HepG2 (cell line): ENCODE data around the gene BPIFB6. TPM values are rescaled to one million over a fixed set of nuclear protein-coding genes. Genes with fewer than 3 reads are reported as not detected.

Experiments
- CBX5 ChIP-seq: sonication (generic); formaldehyde crosslinking; IDR thresholded peaks from 2 replicates; pipeline ENCODE4 v1.4.0; 2020; ENCODE audit warnings: missing genetic modification reagents, borderline replicate concordance
- CCDC6 ChIP-seq: sonication (generic); formaldehyde crosslinking; IDR thresholded peaks from 2 replicates; pipeline ENCODE4 v1.8.1; 2022; ENCODE audit warnings: mild to moderate bottlenecking, missing genetic modification reagents, moderate library complexity
- HDAC1 ChIP-seq: sonication (generic); formaldehyde crosslinking; IDR thresholded peaks from 2 replicates; pipeline ENCODE4 v1.5.1; 2020; ENCODE audit warnings: mild to moderate bottlenecking, missing genetic modification reagents
- HNRNPUL1 ChIP-seq: fragments of 200-400 bp; formaldehyde crosslinking; IDR thresholded peaks from 2 replicates; pipeline ENCODE4 v1.6.1; 2017; ENCODE audit warnings: low read depth, mild to moderate bottlenecking, low read length, moderate library complexity
- MEIS2 ChIP-seq: sonication (generic); formaldehyde crosslinking; IDR thresholded peaks from 2 replicates; pipeline ENCODE4 v1.9.0; 2021; ENCODE audit warnings: mild to moderate bottlenecking, missing genetic modification reagents
- NFE2 ChIP-seq: sonication (generic); formaldehyde crosslinking; IDR thresholded peaks from 2 replicates; pipeline ENCODE4 v1.4.0; 2020; ENCODE audit warnings: missing genetic modification reagents
- RBFOX2 ChIP-seq: fragments of 200-400 bp; formaldehyde crosslinking; IDR thresholded peaks from 2 replicates; pipeline ENCODE4 v1.6.1; 2017; ENCODE audit warnings: low read depth, mild to moderate bottlenecking, low read length
- SCMH1 ChIP-seq: sonication (generic); formaldehyde crosslinking; IDR thresholded peaks from 2 replicates; pipeline ENCODE4 v1.9.0; 2021; ENCODE audit warnings: missing genetic modification reagents, mild to moderate bottlenecking, borderline replicate concordance
- SSRP1 ChIP-seq: IDR thresholded peaks from 2 replicates; pipeline ENCODE4 v1.6.1; 2016; ENCODE audit warnings: control low read depth
- ZFP1 ChIP-seq: IDR thresholded peaks from 2 replicates; pipeline ENCODE4 v1.6.1; 2016
- ZKSCAN8 ChIP-seq: IDR thresholded peaks from 2 replicates; pipeline ENCODE4 v1.6.1; 2016; ENCODE audit warnings: borderline replicate concordance, missing genetic modification reagents, missing compliant biosample characterization
- ZMYM4 ChIP-seq: sonication (generic); formaldehyde crosslinking; IDR thresholded peaks from 2 replicates; pipeline ENCODE4 v1.8.1; 2023; ENCODE audit warnings: mild to moderate bottlenecking, missing genetic modification reagents
- ZNF30 ChIP-seq: sonication (generic); formaldehyde crosslinking; IDR thresholded peaks from 2 replicates; pipeline ENCODE4 v1.5.0; 2020; ENCODE audit warnings: mild to moderate bottlenecking, missing genetic modification reagents
- ZNF652 ChIP-seq: IDR thresholded peaks from 2 replicates; pipeline ENCODE4 v1.6.1; 2016; ENCODE audit warnings: low read depth, borderline replicate concordance
- ZSCAN12 ChIP-seq: sonication (generic); formaldehyde crosslinking; IDR thresholded peaks from 2 replicates; pipeline ENCODE4 v1.9.0; 2021; ENCODE audit warnings: mild to moderate bottlenecking, missing genetic modification reagents
- ZSCAN25 ChIP-seq: sonication (generic); formaldehyde crosslinking; IDR thresholded peaks from 2 replicates; pipeline ENCODE4 v1.8.0; 2022; ENCODE audit warnings: mild to moderate bottlenecking, missing genetic modification reagents
- ZSCAN9 ChIP-seq: IDR thresholded peaks from 2 replicates; pipeline ENCODE4 v1.6.1; 2016; ENCODE audit warnings: borderline replicate concordance
- polyA plus RNA-seq, 8 experiments: library from polyadenylated mRNA; depleted of rRNA in 3 of 8; stranded (reverse) in 7 of 8; unstranded in 1 of 8; fragments of >200 nt; fragmentation: Illumina TruSeq in 4 of 8; extraction: Trizol in 4 of 8; gene quantifications; 2 replicates each; pipeline versions ENCODE4 v1.2.1 to v1.2.3, GENCODE V29; 2011 to 2016; ENCODE audit warnings: low read depth in 4 of 8, missing spikeins in 1 of 8, mixed read lengths in 1 of 8; ENCODE audit not compliant: insufficient read depth in 1 of 8
- total RNA-seq, 5 experiments: library from RNA; depleted of rRNA; stranded (reverse); fragments of >200 nt; fragmentation: Illumina TruSeq; extraction: Trizol; gene quantifications; 2 replicates each; pipeline ENCODE4 v1.2.3, GENCODE V29; 2016; ENCODE audit warnings: low read depth in 1 of 5
- TF ChIP-seq, protein P1 (sequence below): sonication (generic); formaldehyde crosslinking; IDR thresholded peaks from 2 replicates; pipeline ENCODE4 v1.4.0; 2020; ENCODE audit warnings: missing genetic modification reagents, borderline replicate concordance
- TF ChIP-seq, protein P2 (sequence below): sonication (generic); formaldehyde crosslinking; IDR thresholded peaks from 2 replicates; pipeline ENCODE4 v1.5.0; 2020; ENCODE audit warnings: mild to moderate bottlenecking, low read depth, missing genetic modification reagents, borderline replicate concordance
- TF ChIP-seq, protein P3 (sequence below): sonication (generic); formaldehyde crosslinking; conservative IDR thresholded peaks from 2 replicates; pipeline ENCODE4 v1.8.0; 2022; ENCODE audit warnings: mild to moderate bottlenecking, moderate library complexity, missing genetic modification reagents
- TF ChIP-seq, protein P4 (sequence below): sonication (generic); formaldehyde crosslinking; IDR thresholded peaks from 2 replicates; pipeline ENCODE4 v1.5.0; 2020; ENCODE audit warnings: missing genetic modification reagents
- TF ChIP-seq, protein P5 (sequence below): sonication (generic); formaldehyde crosslinking; IDR thresholded peaks from 2 replicates; pipeline ENCODE4 v1.4.0; 2020; ENCODE audit warnings: mild to moderate bottlenecking, missing genetic modification reagents

BPIFB6 gene
- total and polyA plus RNA-seq, 2 of the 13 experiments (the other 11 are each of a cell fraction or from before 2014, with no cell fraction given): 0.13 to 1.7 TPM

DNA sequence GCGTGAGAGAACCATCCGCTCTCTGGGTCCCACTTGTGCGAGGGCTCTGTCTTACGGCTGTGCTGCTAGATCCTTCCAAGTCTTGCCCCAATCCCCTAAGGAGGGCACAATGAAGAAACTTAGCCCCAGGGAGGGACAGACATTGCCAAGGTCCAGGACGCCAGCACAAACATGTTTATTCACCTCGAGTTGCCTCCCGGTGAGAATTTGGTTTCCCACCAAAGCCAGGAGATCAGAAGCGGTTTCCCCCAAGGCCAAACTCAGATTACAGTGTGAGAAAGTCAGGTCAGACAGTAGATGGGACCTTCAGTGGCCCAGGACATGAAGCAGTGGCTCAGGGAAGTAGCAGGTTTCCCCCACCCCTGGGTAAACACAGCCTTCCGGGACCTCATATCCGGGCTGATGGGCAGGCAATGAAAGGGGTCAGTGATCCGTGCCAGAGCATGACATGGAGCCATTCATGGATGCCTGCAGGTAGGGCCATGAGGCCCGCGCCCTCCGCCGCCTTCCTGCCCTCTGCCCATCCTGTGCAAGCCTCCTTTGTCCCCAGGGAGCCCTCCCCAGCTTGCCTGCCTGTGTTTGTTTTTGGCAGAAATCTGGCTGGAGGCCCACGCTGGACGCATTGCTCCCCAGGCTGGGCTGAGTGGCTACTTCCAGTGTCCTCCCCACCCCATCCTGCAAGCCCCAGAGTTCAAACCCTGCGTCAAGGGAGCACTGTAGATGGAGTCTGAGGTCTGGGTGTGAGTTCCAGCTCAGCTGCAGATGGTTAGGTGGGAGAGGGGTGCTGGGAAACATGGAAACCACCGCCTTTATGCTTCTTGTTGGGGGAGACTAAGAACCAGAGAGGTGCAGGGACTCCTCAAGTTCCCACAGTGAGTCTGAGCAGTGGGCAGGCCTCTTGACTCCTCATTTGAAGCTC is 22.0 kb upstream of the BPIFB6 start (continued):
- peak; percentile 97 for TF ChIP-seq ZFP1 (CRISPR knock-in tag)
- TF ChIP-seq ZNF652: peak; percentile 56; the same call in 1 of the 2 replicates
- no peak for TF ChIP-seq SCMH1
- TF ChIP-seq, protein P1, sequence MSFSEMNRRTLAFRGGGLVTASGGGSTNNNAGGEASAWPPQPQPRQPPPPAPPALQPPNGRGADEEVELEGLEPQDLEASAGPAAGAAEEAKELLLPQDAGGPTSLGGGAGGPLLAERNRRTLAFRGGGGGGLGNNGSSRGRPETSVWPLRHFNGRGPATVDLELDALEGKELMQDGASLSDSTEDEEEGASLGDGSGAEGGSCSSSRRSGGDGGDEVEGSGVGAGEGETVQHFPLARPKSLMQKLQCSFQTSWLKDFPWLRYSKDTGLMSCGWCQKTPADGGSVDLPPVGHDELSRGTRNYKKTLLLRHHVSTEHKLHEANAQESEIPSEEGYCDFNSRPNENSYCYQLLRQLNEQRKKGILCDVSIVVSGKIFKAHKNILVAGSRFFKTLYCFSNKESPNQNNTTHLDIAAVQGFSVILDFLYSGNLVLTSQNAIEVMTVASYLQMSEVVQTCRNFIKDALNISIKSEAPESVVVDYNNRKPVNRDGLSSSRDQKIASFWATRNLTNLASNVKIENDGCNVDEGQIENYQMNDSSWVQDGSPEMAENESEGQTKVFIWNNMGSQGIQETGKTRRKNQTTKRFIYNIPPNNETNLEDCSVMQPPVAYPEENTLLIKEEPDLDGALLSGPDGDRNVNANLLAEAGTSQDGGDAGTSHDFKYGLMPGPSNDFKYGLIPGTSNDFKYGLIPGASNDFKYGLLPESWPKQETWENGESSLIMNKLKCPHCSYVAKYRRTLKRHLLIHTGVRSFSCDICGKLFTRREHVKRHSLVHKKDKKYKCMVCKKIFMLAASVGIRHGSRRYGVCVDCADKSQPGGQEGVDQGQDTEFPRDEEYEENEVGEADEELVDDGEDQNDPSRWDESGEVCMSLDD: peak; percentile 81; the same call in 1 of the 2 replicates
- no peak for TF ChIP-seq ZSCAN12 (CRISPR knock-in tag)
- peak; percentile 97 for TF ChIP-seq CCDC6 (CRISPR knock-in tag)
- TF ChIP-seq HNRNPUL1: no peak
- TF ChIP-seq, protein P2, sequence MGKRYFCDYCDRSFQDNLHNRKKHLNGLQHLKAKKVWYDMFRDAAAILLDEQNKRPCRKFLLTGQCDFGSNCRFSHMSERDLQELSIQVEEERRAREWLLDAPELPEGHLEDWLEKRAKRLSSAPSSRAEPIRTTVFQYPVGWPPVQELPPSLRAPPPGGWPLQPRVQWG (CRISPR knock-in tag): peak; percentile 88
- no peak for TF ChIP-seq ZNF30 (CRISPR knock-in tag)
- peak; percentile 89; the same call in 1 of the 2 replicates for TF ChIP-seq ZMYM4 (CRISPR knock-in tag)
- TF ChIP-seq, protein P3, sequence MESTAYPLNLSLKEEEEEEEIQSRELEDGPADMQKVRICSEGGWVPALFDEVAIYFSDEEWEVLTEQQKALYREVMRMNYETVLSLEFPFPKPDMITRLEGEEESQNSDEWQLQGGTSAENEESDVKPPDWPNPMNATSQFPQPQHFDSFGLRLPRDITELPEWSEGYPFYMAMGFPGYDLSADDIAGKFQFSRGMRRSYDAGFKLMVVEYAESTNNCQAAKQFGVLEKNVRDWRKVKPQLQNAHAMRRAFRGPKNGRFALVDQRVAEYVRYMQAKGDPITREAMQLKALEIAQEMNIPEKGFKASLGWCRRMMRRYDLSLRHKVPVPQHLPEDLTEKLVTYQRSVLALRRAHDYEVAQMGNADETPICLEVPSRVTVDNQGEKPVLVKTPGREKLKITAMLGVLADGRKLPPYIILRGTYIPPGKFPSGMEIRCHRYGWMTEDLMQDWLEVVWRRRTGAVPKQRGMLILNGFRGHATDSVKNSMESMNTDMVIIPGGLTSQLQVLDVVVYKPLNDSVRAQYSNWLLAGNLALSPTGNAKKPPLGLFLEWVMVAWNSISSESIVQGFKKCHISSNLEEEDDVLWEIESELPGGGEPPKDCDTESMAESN: no peak; the same call in none of the 2 replicates
- TF ChIP-seq, protein P4, sequence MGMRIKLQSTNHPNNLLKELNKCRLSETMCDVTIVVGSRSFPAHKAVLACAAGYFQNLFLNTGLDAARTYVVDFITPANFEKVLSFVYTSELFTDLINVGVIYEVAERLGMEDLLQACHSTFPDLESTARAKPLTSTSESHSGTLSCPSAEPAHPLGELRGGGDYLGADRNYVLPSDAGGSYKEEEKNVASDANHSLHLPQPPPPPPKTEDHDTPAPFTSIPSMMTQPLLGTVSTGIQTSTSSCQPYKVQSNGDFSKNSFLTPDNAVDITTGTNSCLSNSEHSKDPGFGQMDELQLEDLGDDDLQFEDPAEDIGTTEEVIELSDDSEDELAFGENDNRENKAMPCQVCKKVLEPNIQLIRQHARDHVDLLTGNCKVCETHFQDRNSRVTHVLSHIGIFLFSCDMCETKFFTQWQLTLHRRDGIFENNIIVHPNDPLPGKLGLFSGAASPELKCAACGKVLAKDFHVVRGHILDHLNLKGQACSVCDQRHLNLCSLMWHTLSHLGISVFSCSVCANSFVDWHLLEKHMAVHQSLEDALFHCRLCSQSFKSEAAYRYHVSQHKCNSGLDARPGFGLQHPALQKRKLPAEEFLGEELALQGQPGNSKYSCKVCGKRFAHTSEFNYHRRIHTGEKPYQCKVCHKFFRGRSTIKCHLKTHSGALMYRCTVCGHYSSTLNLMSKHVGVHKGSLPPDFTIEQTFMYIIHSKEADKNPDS (CRISPR knock-in tag): no peak; the same call in 1 of the 2 replicates
- TF ChIP-seq HDAC1: peak; percentile 98
- no peak; the same call in 1 of the 2 replicates for TF ChIP-seq NFE2
- TF ChIP-seq ZSCAN25 (CRISPR knock-in tag): no peak; the same call in 1 of the 2 replicates
- TF ChIP-seq RBFOX2: peak; percentile 91
- TF ChIP-seq ZSCAN9 (CRISPR knock-in tag): peak; percentile 99
- peak; percentile 97 for TF ChIP-seq ZKSCAN8 (CRISPR knock-in tag)
- peak; percentile 87; the same call in 1 of the 2 replicates for TF ChIP-seq SSRP1 (CRISPR knock-in tag)
- TF ChIP-seq, protein P5, sequence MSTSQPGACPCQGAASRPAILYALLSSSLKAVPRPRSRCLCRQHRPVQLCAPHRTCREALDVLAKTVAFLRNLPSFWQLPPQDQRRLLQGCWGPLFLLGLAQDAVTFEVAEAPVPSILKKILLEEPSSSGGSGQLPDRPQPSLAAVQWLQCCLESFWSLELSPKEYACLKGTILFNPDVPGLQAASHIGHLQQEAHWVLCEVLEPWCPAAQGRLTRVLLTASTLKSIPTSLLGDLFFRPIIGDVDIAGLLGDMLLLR (CRISPR knock-in tag): peak; percentile 50; the same call in 1 of the 2 replicates
- peak; percentile 71 for TF ChIP-seq MEIS2 (CRISPR knock-in tag)
- TF ChIP-seq CBX5 (CRISPR knock-in tag): peak; percentile 97
